HG03139 (cell line): ENCODE results near the gene EXOSC1.
"Not testable (repeated sequence)": the region's sequence is repeated elsewhere in the genome, so short reads cannot be mapped to it uniquely, and the experiment has no call there.

Experiments used
- ATAC-seq: cut with Tn5 transposase; IDR thresholded peaks from one replicate; pipeline ENCODE4 v1.9.1; 2021; ENCODE audit not compliant: unreplicated experiment

EXOSC1 gene

GRCh38 chr10:97411406-97411805, 34.4 kb downstream of the EXOSC1 start:
- no peak for ATAC-seq

DNA sequence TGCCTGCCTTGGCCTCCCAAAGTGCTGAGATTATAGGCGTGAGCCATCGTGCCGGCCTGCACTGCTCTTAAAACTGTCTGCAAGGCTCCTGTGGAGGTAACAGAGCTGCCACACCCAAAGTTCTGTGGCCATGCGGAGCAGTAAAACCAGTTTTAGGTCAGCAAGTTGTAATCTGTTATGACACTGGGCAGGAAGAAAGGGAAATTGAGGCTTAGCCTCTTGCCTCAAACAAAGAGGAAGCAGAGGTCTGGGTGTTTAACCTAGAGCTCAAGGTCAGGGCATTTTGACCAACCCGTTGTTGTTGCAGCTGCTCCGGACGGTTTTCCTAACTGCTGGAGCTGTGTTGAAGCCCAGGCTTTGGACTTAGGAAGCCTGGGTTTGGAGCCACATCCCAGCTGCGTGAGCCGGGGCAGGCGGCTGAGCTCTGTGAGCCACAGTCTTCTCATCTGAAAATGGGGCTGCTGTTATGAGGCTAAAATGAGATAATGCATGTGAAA, 37.3 kb downstream of the EXOSC1 start:
- no peak for ATAC-seq

GRCh38 chr10:97407952-97408248, 37.9 kb downstream of the EXOSC1 start:
- ATAC-seq: no peak

- ATAC-seq: peak; percentile 79
These were observed 38.4 kb downstream of the EXOSC1 start for GRCh38 chr10:97407211-97407951.

DNA sequence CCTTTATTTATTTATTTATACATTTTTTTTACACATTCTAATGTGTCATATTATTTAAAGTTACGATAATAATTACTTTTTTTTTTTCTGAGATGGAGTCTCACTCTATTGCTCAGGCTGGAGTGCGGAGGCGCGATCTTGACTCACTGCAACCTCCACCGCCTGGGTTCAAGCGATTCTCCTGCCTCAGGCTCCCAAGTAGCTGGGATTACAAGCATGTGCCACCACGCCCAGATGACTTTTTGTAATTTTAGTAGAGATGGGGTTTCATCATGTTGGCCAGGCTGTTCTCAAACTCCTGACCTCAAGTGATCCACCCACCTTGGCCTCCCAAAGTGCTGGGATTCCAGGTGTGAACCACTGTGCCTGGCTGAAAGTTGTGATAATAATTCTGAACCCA, 39.3 kb downstream of the EXOSC1 start:
- not testable (repeated sequence) for ATAC-seq

DNA sequence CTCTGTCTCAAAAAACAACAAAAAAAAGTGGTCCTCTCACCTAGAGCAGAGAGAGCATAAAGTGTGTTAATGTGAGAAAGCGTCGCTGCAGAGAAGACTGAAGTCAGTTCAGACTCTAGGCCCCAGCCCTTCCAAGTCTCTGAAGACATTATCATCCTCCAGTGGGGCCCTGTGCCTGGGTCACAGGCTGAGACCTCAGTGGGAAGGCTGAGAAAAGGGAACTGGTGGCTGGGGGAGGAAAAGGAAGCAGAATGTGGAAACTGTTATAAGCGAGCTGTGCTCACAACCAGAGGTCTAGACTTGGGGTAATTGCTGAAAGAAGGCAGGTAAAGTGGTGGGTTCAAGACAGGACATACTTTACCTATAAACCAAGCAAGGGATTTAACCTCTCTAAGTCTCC, 39.7 kb downstream of the EXOSC1 start:
- no peak for ATAC-seq

- ATAC-seq: no peak
These were observed 41.8 kb downstream of the EXOSC1 start for GRCh38 chr10:97404044-97404443.

DNA sequence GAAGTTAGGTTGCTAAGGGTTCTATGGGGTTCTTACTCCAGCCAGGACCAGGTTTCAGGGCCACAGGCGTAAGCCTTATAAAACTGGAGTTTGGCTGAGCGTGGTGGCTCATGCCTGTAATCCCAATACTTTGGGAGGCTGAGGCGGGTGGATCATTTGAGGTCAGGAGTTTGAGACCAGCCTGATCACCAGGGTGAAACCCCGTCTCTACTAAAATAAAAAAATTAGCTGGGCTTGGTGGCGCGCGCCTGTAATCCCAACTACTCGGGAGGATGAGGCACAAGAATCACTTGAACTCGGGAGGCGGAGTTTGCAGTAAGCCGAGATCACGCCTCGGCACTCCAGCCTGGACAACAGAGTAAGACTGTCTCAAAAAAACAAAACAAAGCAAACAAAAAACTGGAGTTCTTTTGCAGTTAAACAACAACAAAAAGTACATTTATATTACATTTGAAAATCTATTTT, 44.3 kb downstream of the EXOSC1 start:
- no peak for ATAC-seq

- peak; percentile 98 for ATAC-seq
These were observed 44.9 kb downstream of the EXOSC1 start, which contains the start of gene RRP12 for GRCh38 chr10:97400665-97401454. RRP12 (minus strand) TSS chr10:97401340; CDS start chr10:97401231, 109 bp downstream.

DNA sequence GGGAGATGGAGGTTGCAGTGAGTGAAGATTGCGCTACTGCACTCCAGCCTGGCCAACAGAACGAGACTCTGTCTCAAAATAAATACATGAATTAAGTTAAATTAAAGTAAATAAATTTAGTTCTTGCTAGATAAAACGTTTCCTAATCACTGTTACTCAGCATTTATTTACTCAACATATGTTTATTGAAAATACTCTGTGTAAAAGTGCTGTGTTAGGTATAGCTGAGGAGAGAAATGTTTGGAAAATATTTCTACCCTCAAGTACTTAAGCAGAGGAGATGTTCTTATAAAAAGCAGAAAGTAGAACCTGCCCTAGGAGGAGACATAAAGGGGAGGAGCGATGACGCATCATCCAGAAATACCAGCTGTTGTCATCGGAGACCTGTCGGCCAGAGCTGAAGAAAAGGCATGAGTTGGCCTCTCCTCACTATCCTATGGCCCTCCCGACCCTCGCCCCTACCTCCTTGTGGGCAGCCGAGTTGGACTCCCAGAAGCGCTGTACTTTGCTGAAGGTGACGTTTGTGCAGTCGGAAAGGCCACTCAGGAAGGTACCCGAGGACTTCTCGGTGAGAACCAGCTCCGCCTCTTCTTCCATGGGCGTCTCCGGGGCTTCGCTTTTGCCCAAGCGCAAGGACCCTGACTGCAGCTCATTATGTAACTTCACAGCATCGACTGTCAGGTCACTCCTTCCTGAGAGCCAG, 45.8 kb downstream of the EXOSC1 start:
- ATAC-seq: no peak

DNA sequence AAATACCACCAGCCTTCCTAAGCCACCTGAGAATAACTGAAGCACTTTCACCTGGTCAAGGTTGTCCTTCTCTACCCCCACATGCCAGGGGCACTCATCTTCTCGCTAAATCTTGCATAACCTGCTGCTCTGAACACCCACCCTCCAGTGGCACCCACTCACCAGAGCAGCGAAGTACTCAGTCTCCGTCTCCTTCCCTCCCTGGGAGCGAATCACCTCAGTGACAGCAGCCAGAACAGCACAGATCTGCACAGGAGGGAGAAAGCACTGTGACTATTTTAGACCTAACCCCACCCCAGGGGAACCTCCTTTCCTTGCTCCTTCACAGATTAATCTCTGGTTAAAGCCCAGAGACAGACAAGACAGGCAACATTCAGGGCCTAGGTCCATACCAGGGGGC, 49.8 kb downstream of the EXOSC1 start:
- no peak for ATAC-seq

- ATAC-seq: no peak
These were observed 52.7 kb downstream of the EXOSC1 start for GRCh38 chr10:97393034-97393573.

GRCh38 chr10:97390091-97390490, 55.7 kb downstream of the EXOSC1 start:
- ATAC-seq: no peak

DNA sequence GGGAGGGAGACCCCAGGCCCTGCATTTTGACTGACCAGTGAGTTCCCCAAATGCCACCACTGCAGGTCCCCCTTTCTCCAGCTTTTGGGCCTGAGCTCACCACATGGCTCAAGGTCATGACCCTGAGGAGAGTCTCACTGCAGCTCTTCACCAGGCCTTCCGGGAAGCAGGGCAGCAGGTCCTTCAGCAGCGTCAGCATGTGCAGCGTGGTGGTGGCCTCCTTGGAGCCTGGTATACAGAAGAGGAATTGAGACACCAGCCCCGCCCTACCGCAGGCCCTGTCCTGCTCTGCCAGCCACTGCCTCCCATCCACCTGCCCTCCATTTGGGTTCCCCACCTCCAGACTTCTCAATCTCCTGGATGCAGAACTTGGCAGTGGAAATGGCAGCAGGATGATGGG, 57.7 kb downstream of the EXOSC1 start:
- no peak for ATAC-seq
